Activated CD4-positive, alpha-beta T cell treated with anti-CD3 and anti-CD28 coated beads for 48 hours (primary cell): ENCODE data around the gene SERINC4.
A peak's percentile ranks its signal among the peaks of the same experiment; 100 is the strongest.
"Not testable (repeated sequence)": the region's sequence is repeated elsewhere in the genome, so short reads cannot be mapped to it uniquely, and the experiment has no call there.

Source experiments
- DNase-seq: peaks from one replicate; pipeline ENCODE4 v3.0.0-alpha.2; 2020

The SERINC4 gene

GRCh38 chr15:43799945-43800285 lies at the start of gene SERINC4:
SERINC4 (minus strand) TSS chr15:43800220; CDS start chr15:43799986, 234 bp downstream.
- no peak for DNase-seq

- DNase-seq, result no peak
Observed at GRCh38 chr15:43845421-43845820, 45.4 kb upstream of the SERINC4 start.

- DNase-seq, result not testable (repeated sequence)
Observed at GRCh38 chr15:43832485-43832884, 32.5 kb upstream of the SERINC4 start.

- DNase-seq, result not testable (repeated sequence)
Observed at GRCh38 chr15:43831519-43832052, 31.6 kb upstream of the SERINC4 start.

GRCh38 chr15:43830691-43831275 lies 30.8 kb upstream of the SERINC4 start:
- not testable (repeated sequence) for DNase-seq

GRCh38 chr15:43829951-43830540 lies 30.0 kb upstream of the SERINC4 start:
- not testable (repeated sequence) for DNase-seq

GRCh38 chr15:43828061-43828657 lies 28.1 kb upstream of the SERINC4 start:
- DNase-seq, result peak; percentile 39

- peak; percentile 90 for DNase-seq
Observed at GRCh38 chr15:43826508-43827341, 26.7 kb upstream of the SERINC4 start, which contains the start of gene WDR76. WDR76 (plus strand) TSS chr15:43827002; CDS start chr15:43827033, 31 bp downstream.

GRCh38 chr15:43826029-43826507 lies 26.0 kb upstream of the SERINC4 start:
- no peak for DNase-seq

- DNase-seq, result not testable (repeated sequence)
Observed at GRCh38 chr15:43825305-43825704, 25.3 kb upstream of the SERINC4 start.

GRCh38 chr15:43824302-43825246 lies 24.6 kb upstream of the SERINC4 start, which contains the start of gene MFAP1:
MFAP1 (minus strand) TSS chr15:43824690; CDS start chr15:43824569, 121 bp downstream.
- peak; percentile 94 for DNase-seq

GRCh38 chr15:43821505-43821904 lies 21.5 kb upstream of the SERINC4 start:
- no peak for DNase-seq

GRCh38 chr15:43815064-43815463 lies 15.0 kb upstream of the SERINC4 start:
- DNase-seq, result not testable (repeated sequence)

GRCh38 chr15:43808960-43809678 lies 9.1 kb upstream of the SERINC4 start:
- DNase-seq, result no peak

- no peak for DNase-seq
Observed at GRCh38 chr15:43808435-43808950, 8.5 kb upstream of the SERINC4 start.

- DNase-seq, result not testable (repeated sequence)
Observed at GRCh38 chr15:43802676-43803075, 2.7 kb upstream of the SERINC4 start.

- peak; percentile 94 for DNase-seq
Observed at GRCh38 chr15:43800286-43801141, 494 bp upstream of the SERINC4 start, which contains the start of gene HYPK. HYPK (plus strand) TSS chr15:43800599; CDS start chr15:43800623, 24 bp downstream.

GRCh38 chr15:43799209-43799944 lies 643 bp downstream of the SERINC4 start:
- DNase-seq, result no peak

GRCh38 chr15:43796566-43796965 lies 3.5 kb downstream of the SERINC4 start:
- DNase-seq, result no peak
